HUDEP-2 (cell line): ENCODE measurements around the gene OSBPL8.

Experiments
- DNase-seq, 76 experiments: peaks; one replicate each; lab custom pipeline; 2025; ENCODE audit not compliant: unreplicated experiment in 76 of 76; lab: John Stamatoyannopoulos, UW

The OSBPL8 gene

GRCh38 chr12:76316468-76316867 lies 243.1 kb downstream of the OSBPL8 start:
- no peak for DNase-seq

DNA sequence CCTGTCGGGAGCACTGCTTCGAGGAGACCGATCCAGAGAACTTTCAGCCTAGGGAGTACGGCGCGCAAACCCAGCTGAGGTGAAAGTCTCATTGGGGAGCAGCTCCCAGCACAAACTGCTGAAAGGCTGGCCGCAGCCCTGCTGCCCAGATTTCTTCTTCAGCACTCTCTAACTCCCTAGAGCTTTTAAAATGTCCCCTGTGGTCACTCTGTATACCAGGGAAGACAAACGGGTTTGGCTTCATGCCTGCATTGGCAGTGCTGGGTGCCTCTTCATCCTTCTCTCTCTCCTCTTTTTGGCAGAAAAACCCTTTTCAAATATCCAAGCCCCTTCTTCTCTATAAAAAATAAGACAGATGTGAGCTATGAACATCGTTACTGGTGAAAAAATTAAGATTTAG lies 246.3 kb downstream of the OSBPL8 start:
- no peak for DNase-seq

- no peak for DNase-seq
Observed at GRCh38 chr12:76312315-76312714, 247.3 kb downstream of the OSBPL8 start.

DNA sequence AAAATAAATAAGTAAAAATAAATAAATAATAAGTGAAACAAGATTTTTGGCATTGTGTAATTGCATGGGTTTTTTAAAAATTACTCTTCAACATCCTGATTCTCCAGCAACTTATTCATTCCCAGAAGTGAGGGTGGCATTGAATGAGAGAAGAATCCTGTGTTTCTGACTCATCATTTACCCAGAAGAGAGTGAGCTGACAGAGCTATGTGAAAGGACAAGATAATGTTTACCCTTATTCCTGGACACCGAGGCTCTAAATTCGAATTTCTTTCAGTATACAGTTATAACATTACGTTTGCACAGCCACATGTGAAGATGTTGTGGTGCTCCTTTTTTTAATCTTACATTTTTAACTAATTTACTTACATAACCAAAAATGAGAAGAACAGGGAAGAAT lies 247.8 kb downstream of the OSBPL8 start:
- no peak for DNase-seq

- DNase-seq: no peak
Observed at GRCh38 chr12:76310110-76310509, 249.5 kb downstream of the OSBPL8 start.

GRCh38 chr12:76308866-76309265 lies 250.7 kb downstream of the OSBPL8 start:
- no peak for DNase-seq

DNA sequence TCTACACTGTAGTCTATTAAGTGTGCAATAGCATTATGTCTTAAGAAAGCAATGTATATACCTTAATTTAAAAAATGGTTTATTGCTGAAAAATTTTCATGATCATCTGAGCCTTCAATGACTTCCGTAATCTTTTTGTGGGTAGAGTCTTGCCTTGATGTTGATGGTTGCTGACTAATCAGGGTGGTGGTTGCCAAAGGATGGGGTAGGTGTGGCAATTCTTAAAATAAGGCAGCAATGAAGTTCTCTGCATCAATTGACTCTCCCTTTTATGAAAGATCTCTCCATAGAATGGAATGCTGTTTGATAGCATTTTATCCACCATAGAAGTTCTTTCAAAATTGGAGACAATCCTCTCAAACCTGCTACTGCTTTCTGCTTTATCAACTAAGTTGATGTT lies 252.5 kb downstream of the OSBPL8 start:
- no peak for DNase-seq

- no peak for DNase-seq
Observed at GRCh38 chr12:76303989-76304460, 255.5 kb downstream of the OSBPL8 start.

- no peak for DNase-seq
Observed at GRCh38 chr12:76303365-76303764, 256.2 kb downstream of the OSBPL8 start.
